ENCODE data around the gene CTSE. TPM values are rescaled to one million over a fixed set of nuclear protein-coding genes. Genes with fewer than 3 reads are reported as not detected.

CTSE gene
- total and polyA plus RNA-seq, 9 of the 15 experiments (the other 6 are each of a cell fraction or from before 2014, with no cell fraction given), result 0.04 to 0.18 (median 0.09) TPM; not detected in 4

DNA sequence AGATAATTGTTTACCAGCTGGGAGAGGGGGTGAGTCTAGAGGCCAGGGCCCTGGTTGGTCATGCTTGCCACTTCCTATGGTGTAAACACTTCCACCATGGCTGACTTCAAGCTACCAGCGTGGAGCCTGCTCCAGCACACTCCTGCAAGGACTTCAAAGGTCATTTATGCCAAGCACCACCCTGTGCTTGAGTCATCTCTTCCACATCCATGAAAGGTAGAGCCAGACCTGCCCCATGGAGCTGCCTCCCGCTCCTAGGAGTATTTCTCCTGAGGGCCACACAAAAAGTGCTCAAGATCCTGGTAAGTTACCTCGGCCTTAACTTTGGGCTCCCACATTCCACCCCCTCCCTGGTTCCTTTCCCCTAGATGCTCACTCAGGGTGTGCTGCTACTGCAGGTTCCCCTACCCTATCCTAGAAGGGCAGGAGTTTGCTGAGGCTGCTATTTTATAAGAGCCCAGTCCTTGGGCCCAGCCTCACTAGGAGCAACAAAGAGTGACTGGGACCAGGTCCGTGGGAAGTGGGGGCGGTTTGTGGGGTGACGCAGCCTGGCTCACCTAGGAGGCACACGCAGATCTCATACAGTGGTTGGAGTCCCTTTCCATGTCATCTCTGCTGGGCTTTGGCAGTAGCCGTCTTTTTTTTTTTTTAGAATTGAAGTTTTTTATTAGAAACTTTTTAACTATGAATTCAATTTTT, 22.9 kb downstream of the CTSE start:
- DNase-seq (ENCODE audit: extremely low read depth in 1 of 4, low spot score in 3 of 4) (peak in 1 of 4 experiments; percentile 49), FAIRE-seq (no peak), ATAC-seq (no peak)
- Histone ChIP-seq H4K20me1 (replicated peaks; ENCODE audit: control insufficient read depth, insufficient read depth, low read length) (no peaks in the 10 kb centered on the region; the same call in 1 of the 2 replicates), H3K9ac (ENCODE audit: insufficient read depth in 1 of 2, low read depth in 2 of 2, low read length in 2 of 2) (no peak overlapping the region), H2AFZ (ENCODE audit: low read depth, low read length) (no peak overlapping the region), H3K4me2 (ENCODE audit: insufficient read depth, low read length) (no peak overlapping the region), H3K4me3 (no peak overlapping the region), H3K9me3 (replicated peaks; ENCODE audit: control insufficient read depth, insufficient read depth, low read depth, low read length) (no peaks in the 10 kb centered on the region), H3K36me3 (ENCODE audit: control insufficient read depth, insufficient read depth, low read length) (no peaks in the 10 kb centered on the region), H3K27ac (ENCODE audit: extremely low read depth, low read depth, low read length) (peak overlapping the region; percentile 6; the same call in 1 of the 3 replicates), H3K4me1 (replicated peaks in 1 of 2; ENCODE audit: control insufficient read depth in 2 of 2, insufficient read depth in 2 of 2, low read length in 2 of 2) (peaks cover 8 to 16% of the 10 kb centered on the region in 2 experiments), H3K27me3 (ENCODE audit: control insufficient read depth in 2 of 2, insufficient read depth in 2 of 2, low read length in 2 of 2) (peaks cover 5 to 55% of the 10 kb centered on the region in 2 experiments; a peak in 3 of 5 replicates), H3K79me2 (ENCODE audit: control insufficient read depth, insufficient read depth, low read length) (no peaks in the 10 kb centered on the region), H3K9me1 (ENCODE audit: control insufficient read depth, insufficient read depth, low read length) (no peaks in the 10 kb centered on the region)
- no TSS peak for BruUV-seq (replicated peaks)
- TF ChIP-seq MECOM (CRISPR knock-in tag; IDR thresholded peaks at IDR 0.05) (no peak), ZNF764 (CRISPR knock-in tag; IDR thresholded peaks at IDR 0.05; ENCODE audit: low read depth) (no peak), C11orf30 (IDR thresholded peaks at IDR 0.05; ENCODE audit: low read depth) (peak; percentile 71; the same call in 1 of the 2 replicates), MAFF (IDR thresholded peaks at IDR 0.05; ENCODE audit: low read length) (peak; percentile 44; the same call in 1 of the 2 replicates), MAFK (IDR thresholded peaks at IDR 0.05; ENCODE audit: low read length) (peak; percentile 63), ZNF316 (IDR thresholded peaks at IDR 0.05) (peak; percentile 77)
- TF ChIP-seq, protein P1, sequence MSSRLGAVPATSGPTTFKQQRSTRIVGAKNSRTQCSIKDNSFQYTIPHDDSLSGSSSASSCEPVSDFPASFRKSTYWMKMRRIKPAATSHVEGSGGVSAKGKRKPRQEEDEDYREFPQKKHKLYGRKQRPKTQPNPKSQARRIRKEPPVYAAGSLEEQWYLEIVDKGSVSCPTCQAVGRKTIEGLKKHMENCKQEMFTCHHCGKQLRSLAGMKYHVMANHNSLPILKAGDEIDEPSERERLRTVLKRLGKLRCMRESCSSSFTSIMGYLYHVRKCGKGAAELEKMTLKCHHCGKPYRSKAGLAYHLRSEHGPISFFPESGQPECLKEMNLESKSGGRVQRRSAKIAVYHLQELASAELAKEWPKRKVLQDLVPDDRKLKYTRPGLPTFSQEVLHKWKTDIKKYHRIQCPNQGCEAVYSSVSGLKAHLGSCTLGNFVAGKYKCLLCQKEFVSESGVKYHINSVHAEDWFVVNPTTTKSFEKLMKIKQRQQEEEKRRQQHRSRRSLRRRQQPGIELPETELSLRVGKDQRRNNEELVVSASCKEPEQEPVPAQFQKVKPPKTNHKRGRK (tag; IDR thresholded peaks at IDR 0.05), result peak; percentile 57; the same call in 1 of the 2 replicates
- TF ChIP-seq, protein P2, sequence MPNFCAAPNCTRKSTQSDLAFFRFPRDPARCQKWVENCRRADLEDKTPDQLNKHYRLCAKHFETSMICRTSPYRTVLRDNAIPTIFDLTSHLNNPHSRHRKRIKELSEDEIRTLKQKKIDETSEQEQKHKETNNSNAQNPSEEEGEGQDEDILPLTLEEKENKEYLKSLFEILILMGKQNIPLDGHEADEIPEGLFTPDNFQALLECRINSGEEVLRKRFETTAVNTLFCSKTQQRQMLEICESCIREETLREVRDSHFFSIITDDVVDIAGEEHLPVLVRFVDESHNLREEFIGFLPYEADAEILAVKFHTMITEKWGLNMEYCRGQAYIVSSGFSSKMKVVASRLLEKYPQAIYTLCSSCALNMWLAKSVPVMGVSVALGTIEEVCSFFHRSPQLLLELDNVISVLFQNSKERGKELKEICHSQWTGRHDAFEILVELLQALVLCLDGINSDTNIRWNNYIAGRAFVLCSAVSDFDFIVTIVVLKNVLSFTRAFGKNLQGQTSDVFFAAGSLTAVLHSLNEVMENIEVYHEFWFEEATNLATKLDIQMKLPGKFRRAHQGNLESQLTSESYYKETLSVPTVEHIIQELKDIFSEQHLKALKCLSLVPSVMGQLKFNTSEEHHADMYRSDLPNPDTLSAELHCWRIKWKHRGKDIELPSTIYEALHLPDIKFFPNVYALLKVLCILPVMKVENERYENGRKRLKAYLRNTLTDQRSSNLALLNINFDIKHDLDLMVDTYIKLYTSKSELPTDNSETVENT (CRISPR knock-in tag; IDR thresholded peaks at IDR 0.05), result 0 out of 2 replicates have a peak, but pooled peaks have one; percentile 5
- intact Hi-C loops (cut with micrococcal nuclease), result no loop called here
- POLR2A ChIA-PET, result interaction anchor here (0.7 kb wide), 1 partner anchor 18 kb away, joined by 4 read pairs; no protein-coding TSS in a partner anchor
- CTCF ChIA-PET (ENCODE audit: low intra/inter-chr PET ratio), result no interaction called here
- WGBS (ENCODE audit: insufficient coverage, low coverage, missing lambda C conversion rate), result 8% methylated on average over 8 of the region's 8 CpGs
- in situ Hi-C loops (cut with MboI), result no loop called here
